IMR-90 (cell line): Measurements from ENCODE around the gene CAND2. TPM values are rescaled to one million over a fixed set of nuclear protein-coding genes. Genes with fewer than 3 reads are reported as not detected.
A peak's percentile ranks its signal among the peaks of the same experiment; 100 is the strongest.

Experiments used
- ATAC-seq: fragments of 200-7000 bp; cut with Tn5 transposase; 2 replicates; pipeline ENCODE4 v1.9.1; 2020; ENCODE audit warnings: low read depth, mild to moderate bottlenecking, moderate library complexity
- BruUV-seq: library from RNA; stranded (reverse); fragments of 400-500 nt; replicated peaks from 2 replicates; lab custom pipeline; 2021; lab: Mats Ljungman, UMichigan
- CTCF ChIA-PET: fragments of 300-600 bp; formaldehyde crosslinking; extraction: SDS; loops from one replicate; lab custom pipeline; 2021; ENCODE audit warnings: antibody characterized with exemption; lab: Yijun Ruan, JAX
- POLR2A ChIA-PET: fragments of 300-600 bp; sonication (Branson Sonifier 250); formaldehyde crosslinking; loops from one replicate; lab custom pipeline; 2022; ENCODE audit warnings: antibody characterized with exemption; ENCODE audit not compliant: unreplicated experiment; lab: Charles Lee
- DNase-seq: peaks from one replicate; pipeline ENCODE4 v3.0.0; 2013
- H2AFZ ChIP-seq: replicated peaks from 2 replicates; pipeline ENCODE3; 2013; ENCODE audit warnings: low read length, mild to moderate bottlenecking; ENCODE audit not compliant: poor library complexity
- H2AK5ac ChIP-seq: 2 replicates; pipeline ENCODE4 v1.6.1; 2013; ENCODE audit warnings: low read depth, low read length, inconsistent platforms
- H2AK9ac ChIP-seq: replicated peaks from 2 replicates; pipeline ENCODE3; 2013; ENCODE audit warnings: mild to moderate bottlenecking, low read depth, low read length, moderate library complexity; ENCODE audit not compliant: poor library complexity
- H2BK120ac ChIP-seq: 2 replicates; pipeline ENCODE4 v1.6.1; 2013; ENCODE audit warnings: low read depth, low read length, inconsistent platforms
- H2BK15ac ChIP-seq: 3 replicates; pipeline ENCODE4 v1.6.1; 2013; ENCODE audit warnings: low read depth, low read length, inconsistent platforms
- H2BK20ac ChIP-seq: 2 replicates; pipeline ENCODE4 v1.6.1; 2013; ENCODE audit warnings: low read depth, mild to moderate bottlenecking, inconsistent platforms, low read length, moderate library complexity
- H2BK5ac ChIP-seq: 2 replicates; pipeline ENCODE4 v1.6.1; 2013; ENCODE audit warnings: mild to moderate bottlenecking, low read depth, low read length, inconsistent platforms; ENCODE audit not compliant: poor library complexity, severe bottlenecking
- H3K14ac ChIP-seq: replicated peaks from 2 replicates; pipeline ENCODE4 v1.6.1; 2013; ENCODE audit warnings: low read depth, low read length, inconsistent platforms
- H3K18ac ChIP-seq: 2 replicates; pipeline ENCODE4 v1.6.1; 2013; ENCODE audit warnings: low read depth, low read length, control low read depth
- H3K23ac ChIP-seq: 2 replicates; pipeline ENCODE4 v1.6.1; 2013; ENCODE audit warnings: low read depth, low read length, inconsistent platforms
- H3K27ac ChIP-seq: 2 replicates; pipeline ENCODE4 v1.5.1; 2013; ENCODE audit warnings: mild to moderate bottlenecking, control low read depth, low read length; ENCODE audit not compliant: insufficient read depth
- H3K27me3 ChIP-seq: 2 replicates; pipeline ENCODE4 v1.6.1; 2013; ENCODE audit warnings: low read length; ENCODE audit not compliant: control insufficient read depth, insufficient read depth
- H3K36me3 ChIP-seq: 2 replicates; pipeline ENCODE4 v1.6.1; 2013; ENCODE audit warnings: low read length, mixed read lengths; ENCODE audit not compliant: control insufficient read depth, insufficient read depth
- H3K4ac ChIP-seq: 2 replicates; pipeline ENCODE4 v1.6.1; 2013; ENCODE audit warnings: low read depth, low read length, inconsistent platforms
- H3K4me1 ChIP-seq: 2 replicates; pipeline ENCODE4 v1.6.1; 2013; ENCODE audit warnings: low read length, mixed read lengths; ENCODE audit not compliant: control insufficient read depth, insufficient read depth
- H3K4me2 ChIP-seq: 2 replicates; pipeline ENCODE4 v1.6.1; 2013; ENCODE audit warnings: low read depth, mild to moderate bottlenecking, control low read depth, low read length, moderate library complexity
- H3K4me3 ChIP-seq: 2 replicates; pipeline ENCODE4 v1.5.1; 2013; ENCODE audit warnings: low read depth, mild to moderate bottlenecking, control low read depth, low read length, moderate library complexity; ENCODE audit not compliant: insufficient read depth
- H3K56ac ChIP-seq: 2 replicates; pipeline ENCODE4 v1.6.1; 2013; ENCODE audit warnings: low read length, inconsistent platforms; ENCODE audit not compliant: insufficient read depth; ENCODE audit errors: extremely low read depth
- H3K79me1 ChIP-seq, 2 experiments: 2 replicates each; pipeline ENCODE4 v1.6.1; 2013; ENCODE audit warnings: low read length in 2 of 2, inconsistent platforms in 1 of 2, low read depth in 1 of 2
- H3K9ac ChIP-seq: 2 replicates; pipeline ENCODE4 v1.6.1; 2013; ENCODE audit warnings: low read depth, low read length, control low read depth
- H3K9me1 ChIP-seq: 2 replicates; pipeline ENCODE4 v1.6.1; 2013; ENCODE audit warnings: low read length, inconsistent platforms; ENCODE audit not compliant: insufficient read depth
- H3K9me3 ChIP-seq: 2 replicates; pipeline ENCODE4 v1.6.1; 2013; ENCODE audit warnings: low read length; ENCODE audit not compliant: control insufficient read depth, insufficient read depth
- H4K20me1 ChIP-seq: 2 replicates; pipeline ENCODE4 v1.6.1; 2013; ENCODE audit warnings: low read length, inconsistent platforms; ENCODE audit not compliant: insufficient read depth
- H4K5ac ChIP-seq: 2 replicates; pipeline ENCODE4 v1.6.1; 2013; ENCODE audit warnings: mild to moderate bottlenecking, low read depth, low read length, control low read depth
- H4K8ac ChIP-seq, 2 experiments: 2 replicates each; pipeline ENCODE4 v1.6.1; 2013; ENCODE audit warnings: low read depth in 2 of 2, low read length in 2 of 2, control low read depth in 1 of 2, inconsistent platforms in 1 of 2
- H4K91ac ChIP-seq: 2 replicates; pipeline ENCODE4 v1.6.1; 2013; ENCODE audit warnings: low read depth, low read length, inconsistent platforms; ENCODE audit not compliant: insufficient read depth
- BHLHE40 ChIP-seq: fragments of 150-350 bp; IDR thresholded peaks from 2 replicates; pipeline ENCODE4 v1.6.1; 2016; ENCODE audit warnings: mild to moderate bottlenecking, low read depth, low read length
- CHD1 ChIP-seq: IDR thresholded peaks from 2 replicates; pipeline ENCODE4 v1.6.1; 2012; ENCODE audit warnings: low read depth, low read length, improper control_type of control experiment
- FOS ChIP-seq: fragments of 150-350 bp; IDR thresholded peaks from 2 replicates; pipeline ENCODE4 v1.6.1; 2016; ENCODE audit warnings: low read depth, low read length
- MAZ ChIP-seq: IDR thresholded peaks from 2 replicates; pipeline ENCODE4 v1.6.1; 2012; ENCODE audit warnings: low read depth, mild to moderate bottlenecking, low read length, improper control_type of control experiment, moderate library complexity, borderline replicate concordance
- MXI1 ChIP-seq: IDR thresholded peaks from 2 replicates; pipeline ENCODE4 v1.6.1; 2012; ENCODE audit warnings: low read depth, mild to moderate bottlenecking, low read length, moderate library complexity, borderline replicate concordance
- NFE2L2 ChIP-seq: fragments of 150-350 bp; IDR thresholded peaks from 2 replicates; pipeline ENCODE4 v1.6.1; 2016; ENCODE audit warnings: low read depth, mild to moderate bottlenecking, low read length
- RCOR1 ChIP-seq: IDR thresholded peaks from 2 replicates; pipeline ENCODE4 v1.6.1; 2012; ENCODE audit warnings: mild to moderate bottlenecking, low read length, improper control_type of control experiment; ENCODE audit not compliant: insufficient replicate concordance
- RFX5 ChIP-seq: IDR thresholded peaks from 2 replicates; pipeline ENCODE4 v1.8.0; 2012; ENCODE audit warnings: low read depth, mild to moderate bottlenecking, low read length, moderate library complexity
- WGBS, 2 experiments: methylation state at CpG; one replicate each; pipeline versions ENCODE4 v1.1.5 to v1.1.7; 2013; ENCODE audit warnings: missing lambda C conversion rate in 2 of 2; ENCODE audit not compliant: insufficient read length in 1 of 2; ENCODE audit errors: extremely low coverage in 2 of 2; 5-methylcytosine and 5-hydroxymethylcytosine counted together
- dilution Hi-C: fragments of 300-500 bp; cut with HindIII; formaldehyde crosslinking; loops from one replicate; pipeline ENCODE4 v1.14.3; 2018; ENCODE audit warnings: low sequenced_read_pairs; ENCODE audit not compliant: unreplicated experiment
- in situ Hi-C: fragments of 300-500 bp; cut with MboI; formaldehyde crosslinking; loops from 3 replicates; pipeline ENCODE4 v1.14.3; 2019; ENCODE audit warnings: low sequenced_read_pairs, inconsistent platforms, mixed read lengths
- intact Hi-C: fragments of 100-400 bp; cut with micrococcal nuclease; formaldehyde crosslinking; loops from 2 replicates; pipeline ENCODE4 v1.10.0; 2022
- polyA plus RNA-seq, 3 experiments: library from polyadenylated mRNA; depleted of rRNA; stranded (reverse); fragments of >200 nt; gene quantifications; 2 replicates each; pipeline ENCODE4 v1.2.3, GENCODE V29; 2012; ENCODE audit warnings: low replicate concordance in 1 of 3
- total RNA-seq: library from RNA; depleted of rRNA; stranded (reverse); fragments of >200 nt; gene quantifications from 2 replicates; pipeline ENCODE4 v1.2.3, GENCODE V29; 2012
- TF ChIP-seq, protein P1 (sequence below): fragments of 150-350 bp; IDR thresholded peaks from 2 replicates; pipeline ENCODE4 v1.6.1; 2017; ENCODE audit warnings: mild to moderate bottlenecking, antibody characterized with exemption, low read length, low read depth
- TF ChIP-seq, protein P2 (sequence below): conservative IDR thresholded peaks from 2 replicates; pipeline ENCODE4 v1.5.1; 2012; ENCODE audit warnings: mild to moderate bottlenecking, low read depth, low read length, improper control_type of control experiment

Gene CAND2
- total and polyA plus RNA-seq, 2 of the 4 experiments (the other 2 are of a cell fraction), result 2.9 to 4.9 TPM

DNA sequence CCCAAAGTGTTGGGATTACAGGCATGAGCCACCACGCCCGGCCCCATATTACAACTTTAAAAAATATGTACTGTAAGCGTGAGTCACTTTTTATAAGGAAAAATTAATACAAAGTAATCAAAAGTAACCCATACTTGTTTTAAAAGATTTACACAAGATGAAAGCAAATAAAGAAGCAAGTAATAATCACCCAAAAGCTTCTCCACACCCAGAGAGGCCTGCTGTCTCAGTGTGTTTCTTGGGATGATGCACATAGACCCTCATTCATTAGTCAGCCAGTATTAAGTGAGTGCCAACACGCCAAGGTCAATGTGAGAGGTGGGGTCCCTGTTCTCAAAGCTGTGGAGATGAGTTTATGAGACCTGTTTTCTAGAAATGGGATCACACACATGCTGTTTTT lies 32.9 kb downstream of the CAND2 start:
- Histone ChIP-seq H2AK9ac (no peak overlapping the region), H2BK20ac (no peak overlapping the region), H2BK5ac (no peak overlapping the region), H4K91ac (no peak overlapping the region), H3K4me1 (no peaks in the 10 kb centered on the region), H4K20me1 (peaks cover 16% of the 10 kb centered on the region), H3K27me3 (no peaks in the 10 kb centered on the region), H3K4ac (no peak overlapping the region), H3K4me3 (no peak overlapping the region), H3K9me1 (peaks cover 3% of the 10 kb centered on the region; the same call in 1 of the 2 replicates), H3K4me2 (no peak overlapping the region), H3K9me3 (no peaks in the 10 kb centered on the region), H3K14ac (no peak overlapping the region), H3K23ac (peak overlapping the region; percentile 60; the same call in 1 of the 2 replicates), H4K8ac (no peak overlapping the region), H3K27ac (no peak overlapping the region), H2BK120ac (no peak overlapping the region), H3K36me3 (peaks cover 42% of the 10 kb centered on the region), H3K9ac (no peak overlapping the region), H2AK5ac (no peak overlapping the region), H3K79me1 (no peaks in the 10 kb centered on the region; a peak in 1 of 4 replicates), H3K18ac (no peak overlapping the region), H4K5ac (no peak overlapping the region), H2BK15ac (no peak overlapping the region), H2AFZ (no peak overlapping the region), H3K56ac (no peak overlapping the region)
- dilution Hi-C loops, result no loop called here
- ChIA-PET CTCF (no interaction called here), POLR2A (no interaction called here)
- BruUV-seq, result no TSS peak
- no CpG with 5 or more reads among the region's 4 CpGs for WGBS, 2 experiments
- TF ChIP-seq RCOR1, result no peak
- no peak for TF ChIP-seq MAZ
- no peak for TF ChIP-seq BHLHE40
- TF ChIP-seq FOS, result no peak
- TF ChIP-seq MXI1, result no peak
- TF ChIP-seq, protein P1, sequence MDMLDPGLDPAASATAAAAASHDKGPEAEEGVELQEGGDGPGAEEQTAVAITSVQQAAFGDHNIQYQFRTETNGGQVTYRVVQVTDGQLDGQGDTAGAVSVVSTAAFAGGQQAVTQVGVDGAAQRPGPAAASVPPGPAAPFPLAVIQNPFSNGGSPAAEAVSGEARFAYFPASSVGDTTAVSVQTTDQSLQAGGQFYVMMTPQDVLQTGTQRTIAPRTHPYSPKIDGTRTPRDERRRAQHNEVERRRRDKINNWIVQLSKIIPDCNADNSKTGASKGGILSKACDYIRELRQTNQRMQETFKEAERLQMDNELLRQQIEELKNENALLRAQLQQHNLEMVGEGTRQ, result no peak
- TF ChIP-seq CHD1, result no peak
- no peak for TF ChIP-seq NFE2L2
- TF ChIP-seq RFX5, result no peak
- TF ChIP-seq, protein P2, sequence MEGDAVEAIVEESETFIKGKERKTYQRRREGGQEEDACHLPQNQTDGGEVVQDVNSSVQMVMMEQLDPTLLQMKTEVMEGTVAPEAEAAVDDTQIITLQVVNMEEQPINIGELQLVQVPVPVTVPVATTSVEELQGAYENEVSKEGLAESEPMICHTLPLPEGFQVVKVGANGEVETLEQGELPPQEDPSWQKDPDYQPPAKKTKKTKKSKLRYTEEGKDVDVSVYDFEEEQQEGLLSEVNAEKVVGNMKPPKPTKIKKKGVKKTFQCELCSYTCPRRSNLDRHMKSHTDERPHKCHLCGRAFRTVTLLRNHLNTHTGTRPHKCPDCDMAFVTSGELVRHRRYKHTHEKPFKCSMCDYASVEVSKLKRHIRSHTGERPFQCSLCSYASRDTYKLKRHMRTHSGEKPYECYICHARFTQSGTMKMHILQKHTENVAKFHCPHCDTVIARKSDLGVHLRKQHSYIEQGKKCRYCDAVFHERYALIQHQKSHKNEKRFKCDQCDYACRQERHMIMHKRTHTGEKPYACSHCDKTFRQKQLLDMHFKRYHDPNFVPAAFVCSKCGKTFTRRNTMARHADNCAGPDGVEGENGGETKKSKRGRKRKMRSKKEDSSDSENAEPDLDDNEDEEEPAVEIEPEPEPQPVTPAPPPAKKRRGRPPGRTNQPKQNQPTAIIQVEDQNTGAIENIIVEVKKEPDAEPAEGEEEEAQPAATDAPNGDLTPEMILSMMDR, result no peak
- in situ Hi-C loops, result no loop called here
- no peak for DNase-seq
- ATAC-seq, result no peak
- intact Hi-C loops, result no loop called here
